K562 (cell line): ENCODE measurements around the gene COPB2. TPM values are rescaled to one million over a fixed set of nuclear protein-coding genes. Genes with fewer than 3 reads are reported as not detected.

Source experiments
- ATAC-seq: fragments of 200-7000 bp; cut with Tn5 transposase; 3 replicates; pipeline ENCODE4 v1.9.1; 2020; ENCODE audit warnings: moderate library complexity
- BruUV-seq: library from RNA; stranded (reverse); fragments of 400-500 nt; replicated peaks from 2 replicates; lab custom pipeline; 2021; lab: Mats Ljungman, UMichigan
- CTCF ChIA-PET: fragments of 300-600 bp; formaldehyde crosslinking; extraction: SDS; loops from one replicate; lab custom pipeline; 2021; ENCODE audit warnings: low intra/inter-chr PET ratio; lab: Yijun Ruan, JAX
- POLR2A ChIA-PET: fragments of 300-600, 350-650 bp; sonication (Branson Sonifier 250); formaldehyde crosslinking; extraction: SDS; loops from one replicate; lab custom pipeline; 2021; ENCODE audit warnings: antibody characterized with exemption, inconsistent platforms; lab: Yijun Ruan, JAX
- DNase-seq, 4 experiments: peaks; one replicate each; pipeline versions ENCODE4 v3.0.0 to v3.0.0-alpha.2; 2011 to 2018; ENCODE audit warnings: low spot score in 3 of 4, mixed read lengths in 3 of 4; ENCODE audit errors: extremely low read depth in 1 of 4
- FAIRE-seq: peaks from 2 replicates; lab custom pipeline; 2011; peaks lifted over from hg19 to GRCh38; lab: Jason Lieb, UNC
- H2AFZ ChIP-seq: 2 replicates; pipeline ENCODE4 v1.6.0; 2011; ENCODE audit warnings: low read depth, low read length, control low read depth, inconsistent platforms
- H3K27ac ChIP-seq: fragments of 200-600 bp; 3 replicates; pipeline ENCODE4 v1.8.0; 2011; ENCODE audit warnings: low read depth, mild to moderate bottlenecking, control low read depth, inconsistent platforms, low read length, moderate library complexity, mixed read lengths; ENCODE audit errors: extremely low read depth
- H3K27me3 ChIP-seq, 2 experiments: fragments of 300-600 bp in 1 of 2; 2 replicates in 1 of 2; 3 replicates in 1 of 2; pipeline versions ENCODE4 v1.6.0 to v1.8.0; 2011; ENCODE audit warnings: inconsistent platforms in 2 of 2, low read length in 2 of 2, mild to moderate bottlenecking in 1 of 2, mixed read lengths in 1 of 2, moderate library complexity in 1 of 2; ENCODE audit not compliant: control insufficient read depth in 2 of 2, insufficient read depth in 2 of 2
- H3K36me3 ChIP-seq: fragments of 300-600 bp; 3 replicates; pipeline ENCODE4 v1.8.0; 2011; ENCODE audit warnings: mild to moderate bottlenecking, low read length, inconsistent platforms; ENCODE audit not compliant: control insufficient read depth, insufficient read depth
- H3K4me1 ChIP-seq, 2 experiments: fragments of 200-600 bp in 1 of 2; replicated peaks in 1 of 2; 2 replicates in 1 of 2; 3 replicates in 1 of 2; pipeline versions ENCODE4 v1.5.1 to v1.8.0; 2011; ENCODE audit warnings: inconsistent platforms in 2 of 2, low read length in 2 of 2, mild to moderate bottlenecking in 1 of 2, mixed read lengths in 1 of 2, moderate library complexity in 1 of 2; ENCODE audit not compliant: control insufficient read depth in 2 of 2, insufficient read depth in 2 of 2
- H3K4me2 ChIP-seq: 2 replicates; pipeline ENCODE4 v1.6.1; 2011; ENCODE audit warnings: low read length, control low read depth, inconsistent platforms, mixed read lengths; ENCODE audit not compliant: insufficient read depth
- H3K4me3 ChIP-seq: fragments of 200-600 bp; sonication (generic), shearing (Covaris generic); 2 replicates; pipeline ENCODE4 v1.5.1; 2016; ENCODE audit warnings: control low read depth, inconsistent platforms
- H3K79me2 ChIP-seq: fragments of 200-600 bp; 3 replicates; pipeline ENCODE4 v1.8.0; 2011; ENCODE audit warnings: low read length, inconsistent platforms; ENCODE audit not compliant: control insufficient read depth, insufficient read depth
- H3K9ac ChIP-seq, 2 experiments: 2 replicates each; pipeline versions ENCODE4 v1.6.0 to v1.6.1; 2011; ENCODE audit warnings: low read depth in 2 of 2, low read length in 2 of 2, control low read depth in 1 of 2, inconsistent platforms in 1 of 2, mild to moderate bottlenecking in 1 of 2, mixed read lengths in 1 of 2; ENCODE audit not compliant: insufficient read depth in 1 of 2
- H3K9me1 ChIP-seq: one replicate; pipeline ENCODE4 v1.6.0; 2011; ENCODE audit warnings: inconsistent platforms, mild to moderate bottlenecking, low read length, moderate library complexity; ENCODE audit not compliant: control insufficient read depth, insufficient read depth
- H3K9me3 ChIP-seq: replicated peaks from 2 replicates; pipeline ENCODE4 v1.5.1; 2011; ENCODE audit warnings: low read depth, low read length, inconsistent platforms; ENCODE audit not compliant: control insufficient read depth, insufficient read depth
- H4K20me1 ChIP-seq: replicated peaks from 2 replicates; pipeline ENCODE4 v1.6.1; 2011; ENCODE audit warnings: low read length, inconsistent platforms, mixed read lengths; ENCODE audit not compliant: control insufficient read depth, insufficient read depth
- BCOR ChIP-seq: fragments of 450-650 bp; IDR thresholded peaks from 2 replicates; pipeline ENCODE4 v1.6.1; 2016
- C11orf30 ChIP-seq: fragments of 450-650 bp; IDR thresholded peaks from 2 replicates; pipeline ENCODE4 v1.6.1; 2016; ENCODE audit warnings: low read depth, mild to moderate bottlenecking
- EP400 ChIP-seq: fragments of 450-650 bp; IDR thresholded peaks from 2 replicates; pipeline ENCODE4 v1.6.1; 2017; ENCODE audit warnings: antibody characterized with exemption, mild to moderate bottlenecking, moderate library complexity
- KAT2B ChIP-seq: IDR thresholded peaks from one replicate; pipeline ENCODE4 v1.6.1; 2012; ENCODE audit warnings: low read depth, mild to moderate bottlenecking, control low read depth, inconsistent platforms, low read length, moderate library complexity
- MCM3 ChIP-seq: fragments of 450-650 bp; IDR thresholded peaks from 2 replicates; pipeline ENCODE4 v1.6.1; 2016
- SMARCA4 ChIP-seq: fragments of 450-650 bp; IDR thresholded peaks from 2 replicates; pipeline ENCODE4 v1.6.1; 2016
- ZFPM2 ChIP-seq: fragments of 250-450 bp; sonication (Bioruptor Pico); IDR thresholded peaks from 2 replicates; pipeline ENCODE4 v1.5.1; 2022; ENCODE audit warnings: mild to moderate bottlenecking
- WGBS: fragments of 100-300 bp; shearing (Covaris generic); methylation state at CpG from one replicate; pipeline ENCODE4 v1.1.6; 2016; ENCODE audit warnings: low coverage, mixed read lengths; ENCODE audit not compliant: insufficient coverage; ENCODE audit errors: missing lambda C conversion rate; 5-methylcytosine and 5-hydroxymethylcytosine counted together
- in situ Hi-C: fragments of 300-500 bp; cut with MboI; formaldehyde crosslinking; loops from 4 replicates; pipeline ENCODE4 v1.15.0; 2018; ENCODE audit warnings: inconsistent platforms, mixed read lengths
- intact Hi-C: fragments of 100-400 bp; cut with micrococcal nuclease; formaldehyde crosslinking; loops from 2 replicates; pipeline ENCODE4 v1.14.2; 2022
- polyA plus RNA-seq, 8 experiments: library from polyadenylated mRNA; depleted of rRNA in 4 of 8; stranded (reverse) in 5 of 8; unstranded in 3 of 8; fragments of >200 nt; fragmentation: Nextera tagmentation in 2 of 8; fragmentation: Illumina TruSeq in 1 of 8; extraction: Ambion mirVana in 2 of 8; extraction: Trizol in 1 of 8; gene quantifications; 2 replicates each; pipeline versions ENCODE4 v1.2.1 to v1.2.3, GENCODE V29; 2011 to 2014; ENCODE audit warnings: inconsistent platforms in 1 of 8, missing spikeins in 1 of 8
- total RNA-seq, 7 experiments: library from RNA; depleted of rRNA in 6 of 7; stranded (reverse); fragments of >200 nt in 6 of 7; fragmentation: Illumina TruSeq in 2 of 7; extraction: Trizol in 2 of 7; gene quantifications; 2 replicates each; pipeline versions ENCODE4 v1.2.1 to v1.2.3, GENCODE V29; 2011 to 2021; ENCODE audit warnings: low replicate concordance in 1 of 7
- TF ChIP-seq, protein P1 (sequence below): fragments of 150-350 bp; IDR thresholded peaks from 2 replicates; pipeline ENCODE4 v1.6.1; 2014; ENCODE audit warnings: low read depth, mild to moderate bottlenecking, low read length, borderline replicate concordance

COPB2 gene
- total and polyA plus RNA-seq, 9 of the 15 experiments (the other 6 are each of a cell fraction or from before 2014, with no cell fraction given): 64.3 to 189 (median 130) TPM

DNA sequence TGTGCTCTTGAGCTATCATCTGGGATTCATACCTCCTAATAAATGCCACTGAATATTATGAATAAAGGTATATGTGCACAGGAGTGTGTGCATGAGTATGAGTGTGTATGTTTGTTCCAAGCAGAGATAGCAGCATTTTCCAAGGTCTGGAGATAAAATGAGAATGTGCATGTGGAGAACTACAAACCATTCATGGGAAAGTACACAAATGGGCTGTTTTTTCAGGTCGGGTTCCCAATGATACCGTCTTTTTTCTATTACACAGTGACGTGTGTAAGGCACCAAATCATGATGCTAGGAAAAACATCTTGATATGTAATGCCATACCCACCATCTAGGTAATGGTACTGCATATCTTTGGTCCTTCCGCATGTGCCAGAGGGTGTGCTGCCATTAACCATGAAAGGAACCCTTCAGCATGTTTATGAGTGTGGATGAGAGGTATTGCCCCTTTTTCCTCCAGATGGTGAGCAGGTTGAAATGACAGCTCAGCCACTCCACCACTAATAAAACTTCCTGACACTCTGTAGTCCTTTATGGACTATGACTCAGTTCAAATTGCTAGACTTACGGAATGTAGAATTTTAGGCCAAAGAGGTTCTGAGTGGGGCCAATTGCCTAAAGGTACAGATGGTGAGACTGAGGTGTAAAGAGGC lies 36.4 kb upstream of the COPB2 start:
- intact Hi-C loops: loop anchor here (5.0 to 10.0 kb wide), 2 partner anchors 511 to 629 kb away; partner anchors contain the start of gene CLSTN2
- ATAC-seq: no peak
- no peaks in the 10 kb centered on the region for H3K9me3 ChIP-seq
- no TSS peak for BruUV-seq
- H3K9ac ChIP-seq: no peak overlapping the region
- H3K9me1 ChIP-seq: no peaks in the 10 kb centered on the region
- H3K79me2 ChIP-seq: no peaks in the 10 kb centered on the region
- H2AFZ ChIP-seq: no peak overlapping the region
- no peak overlapping the region for H3K4me3 ChIP-seq
- in situ Hi-C loops: no loop called here
- no peak for DNase-seq
- H3K4me2 ChIP-seq: no peak overlapping the region
- no peak for FAIRE-seq
- no peak overlapping the region for H3K27ac ChIP-seq
- no peaks in the 10 kb centered on the region; a peak in 2 of 5 replicates for H3K4me1 ChIP-seq
- no peak for TF ChIP-seq BCOR
- TF ChIP-seq KAT2B: no peak
- TF ChIP-seq SMARCA4: no peak
- TF ChIP-seq ZFPM2: no peak
- TF ChIP-seq C11orf30: no peak
- TF ChIP-seq, protein P1, sequence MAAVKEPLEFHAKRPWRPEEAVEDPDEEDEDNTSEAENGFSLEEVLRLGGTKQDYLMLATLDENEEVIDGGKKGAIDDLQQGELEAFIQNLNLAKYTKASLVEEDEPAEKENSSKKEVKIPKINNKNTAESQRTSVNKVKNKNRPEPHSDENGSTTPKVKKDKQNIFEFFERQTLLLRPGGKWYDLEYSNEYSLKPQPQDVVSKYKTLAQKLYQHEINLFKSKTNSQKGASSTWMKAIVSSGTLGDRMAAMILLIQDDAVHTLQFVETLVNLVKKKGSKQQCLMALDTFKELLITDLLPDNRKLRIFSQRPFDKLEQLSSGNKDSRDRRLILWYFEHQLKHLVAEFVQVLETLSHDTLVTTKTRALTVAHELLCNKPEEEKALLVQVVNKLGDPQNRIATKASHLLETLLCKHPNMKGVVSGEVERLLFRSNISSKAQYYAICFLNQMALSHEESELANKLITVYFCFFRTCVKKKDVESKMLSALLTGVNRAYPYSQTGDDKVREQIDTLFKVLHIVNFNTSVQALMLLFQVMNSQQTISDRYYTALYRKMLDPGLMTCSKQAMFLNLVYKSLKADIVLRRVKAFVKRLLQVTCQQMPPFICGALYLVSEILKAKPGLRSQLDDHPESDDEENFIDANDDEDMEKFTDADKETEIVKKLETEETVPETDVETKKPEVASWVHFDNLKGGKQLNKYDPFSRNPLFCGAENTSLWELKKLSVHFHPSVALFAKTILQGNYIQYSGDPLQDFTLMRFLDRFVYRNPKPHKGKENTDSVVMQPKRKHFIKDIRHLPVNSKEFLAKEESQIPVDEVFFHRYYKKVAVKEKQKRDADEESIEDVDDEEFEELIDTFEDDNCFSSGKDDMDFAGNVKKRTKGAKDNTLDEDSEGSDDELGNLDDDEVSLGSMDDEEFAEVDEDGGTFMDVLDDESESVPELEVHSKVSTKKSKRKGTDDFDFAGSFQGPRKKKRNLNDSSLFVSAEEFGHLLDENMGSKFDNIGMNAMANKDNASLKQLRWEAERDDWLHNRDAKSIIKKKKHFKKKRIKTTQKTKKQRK: no peak
- TF ChIP-seq EP400: no peak
- no peak for TF ChIP-seq MCM3
- no peaks in the 10 kb centered on the region for H3K36me3 ChIP-seq
- ChIA-PET POLR2A (interaction anchor here (1.1 kb wide), 1 partner anchor 10 kb away, joined by 3 read pairs; no protein-coding TSS in a partner anchor), CTCF (interaction anchor here (0.6 kb wide), 1 partner anchor 131 kb away, joined by 3 read pairs; no protein-coding TSS in a partner anchor)
- 27% methylated on average over 5 of the region's 5 CpGs for WGBS
- H4K20me1 ChIP-seq: no peaks in the 10 kb centered on the region
- H3K27me3 ChIP-seq: no peaks in the 10 kb centered on the region
